ENCODE data around the gene LY6G5C. TPM values are rescaled to one million over a fixed set of nuclear protein-coding genes. Genes with fewer than 3 reads are reported as not detected.

LY6G5C gene
- total RNA-seq, 3 donors from 2014 or later: 0.33 to 1.9 (median 0.64) TPM

GRCh38 chr6:31727717-31728671 is 47.1 kb upstream of the LY6G5C start:
- Histone ChIP-seq H3K27me3 (no peaks in the 10 kb centered on the region), H3K27ac (peak overlapping the region; percentile 97 to 98), H3K4me1 (peaks cover 0 to 5% of the 10 kb centered on the region in 2 donors), H3K9me3 (no peaks in the 10 kb centered on the region), H3K4me3 (peak overlapping the region; percentile 82 to 92 (median 88)), H3K36me3 (peaks cover 6% of the 10 kb centered on the region)
- intact Hi-C loops (cut with DNase I; ENCODE audit: low total_unique reads): loop anchor here (5.0 kb wide), 1 partner anchor 104 kb away; no protein-coding TSS in a partner anchor
- no peak for DNase-seq (ENCODE audit: low spot score in 2 of 2)
- no peak for TF ChIP-seq POLR2AphosphoS5 (IDR thresholded peaks at IDR 0.05)

DNA sequence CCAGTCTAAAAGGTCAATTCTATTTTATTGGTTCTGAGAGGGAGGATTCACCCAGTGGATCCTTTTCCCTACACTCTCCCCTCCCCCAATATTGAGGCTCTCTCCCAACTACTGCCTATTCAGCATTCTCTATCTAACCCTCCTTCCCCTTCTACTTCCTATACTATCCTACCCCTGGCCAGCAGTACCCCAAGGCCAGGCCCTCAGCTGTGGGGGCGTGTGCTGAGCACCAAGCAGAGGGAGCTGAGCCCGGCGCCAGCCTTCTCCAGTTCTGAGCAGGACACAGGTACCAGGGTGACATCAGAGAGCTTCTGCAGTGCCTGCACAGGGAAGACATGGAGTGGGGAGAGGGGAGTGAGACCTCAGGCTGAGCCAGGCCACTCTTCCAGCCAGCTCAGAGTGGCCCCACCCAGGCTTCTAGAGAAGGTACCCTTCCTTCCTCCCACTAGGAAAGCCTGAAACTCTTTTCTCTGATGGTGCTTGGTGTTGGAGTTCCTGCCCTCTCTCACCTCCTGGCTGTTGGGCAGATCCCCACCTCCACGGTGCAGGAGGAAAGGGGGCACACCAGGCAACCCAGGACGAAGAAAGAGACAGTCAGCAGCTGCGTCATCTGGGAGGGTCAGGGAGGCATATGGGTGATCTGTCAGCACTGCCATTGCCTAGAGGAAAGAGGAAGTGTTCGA is 46.3 kb upstream of the LY6G5C start:
- peaks cover 0 to 5% of the 10 kb centered on the region in 2 donors for H3K4me1 ChIP-seq
- H3K27me3 ChIP-seq: no peaks in the 10 kb centered on the region
- TF ChIP-seq POLR2A (IDR thresholded peaks at IDR 0.05) (no peak), POLR2AphosphoS5 (IDR thresholded peaks at IDR 0.05) (no peak)
- TF ChIP-seq, protein P1, sequence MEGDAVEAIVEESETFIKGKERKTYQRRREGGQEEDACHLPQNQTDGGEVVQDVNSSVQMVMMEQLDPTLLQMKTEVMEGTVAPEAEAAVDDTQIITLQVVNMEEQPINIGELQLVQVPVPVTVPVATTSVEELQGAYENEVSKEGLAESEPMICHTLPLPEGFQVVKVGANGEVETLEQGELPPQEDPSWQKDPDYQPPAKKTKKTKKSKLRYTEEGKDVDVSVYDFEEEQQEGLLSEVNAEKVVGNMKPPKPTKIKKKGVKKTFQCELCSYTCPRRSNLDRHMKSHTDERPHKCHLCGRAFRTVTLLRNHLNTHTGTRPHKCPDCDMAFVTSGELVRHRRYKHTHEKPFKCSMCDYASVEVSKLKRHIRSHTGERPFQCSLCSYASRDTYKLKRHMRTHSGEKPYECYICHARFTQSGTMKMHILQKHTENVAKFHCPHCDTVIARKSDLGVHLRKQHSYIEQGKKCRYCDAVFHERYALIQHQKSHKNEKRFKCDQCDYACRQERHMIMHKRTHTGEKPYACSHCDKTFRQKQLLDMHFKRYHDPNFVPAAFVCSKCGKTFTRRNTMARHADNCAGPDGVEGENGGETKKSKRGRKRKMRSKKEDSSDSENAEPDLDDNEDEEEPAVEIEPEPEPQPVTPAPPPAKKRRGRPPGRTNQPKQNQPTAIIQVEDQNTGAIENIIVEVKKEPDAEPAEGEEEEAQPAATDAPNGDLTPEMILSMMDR (IDR thresholded peaks at IDR 0.05): no peak
- intact Hi-C loops (cut with DNase I; ENCODE audit: low total_unique reads): loop anchor here (5.0 kb wide), 1 partner anchor 105 kb away; no protein-coding TSS in a partner anchor
- H3K9me3 ChIP-seq: no peaks in the 10 kb centered on the region
- peaks cover 6% of the 10 kb centered on the region for H3K36me3 ChIP-seq
- no peak overlapping the region for H3K4me3 ChIP-seq
- H3K27ac ChIP-seq: peak overlapping the region; percentile 58 to 97
- DNase-seq (ENCODE audit: low spot score in 2 of 2): no peak

DNA sequence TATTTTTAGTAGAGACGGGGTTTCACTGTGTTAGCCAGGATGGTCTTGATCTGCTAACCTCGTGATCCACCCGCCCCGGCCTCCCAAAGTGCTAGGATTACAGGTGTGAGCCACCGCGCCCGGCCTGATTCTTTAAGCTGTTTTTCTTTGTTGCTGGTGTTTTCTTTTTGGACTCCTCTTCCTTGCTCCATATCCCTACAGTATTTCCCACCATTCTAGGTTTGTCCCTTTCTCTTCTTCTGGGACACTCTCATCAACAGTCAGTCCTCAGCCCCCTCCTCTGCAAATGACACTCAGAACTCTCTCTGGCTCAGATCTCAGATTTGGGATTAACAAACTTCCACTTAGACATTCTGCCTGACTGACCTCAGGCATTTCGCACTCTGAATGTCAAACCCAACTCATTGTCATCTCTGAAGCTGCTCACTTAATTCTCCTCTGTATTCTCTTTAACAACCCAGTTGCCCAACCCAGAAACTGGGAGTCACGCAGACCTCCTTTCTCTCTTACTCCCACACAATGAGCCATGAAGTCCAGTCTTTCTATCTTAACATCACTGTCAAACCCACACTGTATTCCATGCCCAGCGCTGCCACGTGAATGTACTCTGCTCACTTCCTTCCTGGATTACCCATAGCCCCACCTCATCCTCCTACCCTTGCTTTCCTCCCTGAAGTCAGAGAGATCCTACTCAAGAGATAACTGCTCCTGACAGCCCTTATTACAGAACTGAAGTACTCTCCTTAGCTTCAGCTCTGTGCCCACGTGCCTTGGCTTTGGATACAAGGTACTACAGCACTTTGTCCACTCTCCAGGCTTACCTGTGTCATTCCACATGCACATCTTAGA is 44.9 kb upstream of the LY6G5C start:
- Histone ChIP-seq H3K27ac (peak overlapping the region in 1 of 2 donors; percentile 12), H3K27me3 (no peaks in the 10 kb centered on the region), H3K4me3 (no peak overlapping the region), H3K4me1 (peaks cover 0 to 4% of the 10 kb centered on the region in 2 donors), H3K36me3 (peaks cover 6% of the 10 kb centered on the region), H3K9me3 (no peaks in the 10 kb centered on the region)
- intact Hi-C loops (cut with DNase I; ENCODE audit: low total_unique reads): loop anchor here (5.0 kb wide), 1 partner anchor 107 kb away; no protein-coding TSS in a partner anchor
- TF ChIP-seq POLR2A (IDR thresholded peaks at IDR 0.05) (no peak), POLR2AphosphoS5 (IDR thresholded peaks at IDR 0.05) (no peak)
- TF ChIP-seq, protein P1 (IDR thresholded peaks at IDR 0.05): no peak
- no peak for DNase-seq (ENCODE audit: low spot score in 2 of 2)

DNA sequence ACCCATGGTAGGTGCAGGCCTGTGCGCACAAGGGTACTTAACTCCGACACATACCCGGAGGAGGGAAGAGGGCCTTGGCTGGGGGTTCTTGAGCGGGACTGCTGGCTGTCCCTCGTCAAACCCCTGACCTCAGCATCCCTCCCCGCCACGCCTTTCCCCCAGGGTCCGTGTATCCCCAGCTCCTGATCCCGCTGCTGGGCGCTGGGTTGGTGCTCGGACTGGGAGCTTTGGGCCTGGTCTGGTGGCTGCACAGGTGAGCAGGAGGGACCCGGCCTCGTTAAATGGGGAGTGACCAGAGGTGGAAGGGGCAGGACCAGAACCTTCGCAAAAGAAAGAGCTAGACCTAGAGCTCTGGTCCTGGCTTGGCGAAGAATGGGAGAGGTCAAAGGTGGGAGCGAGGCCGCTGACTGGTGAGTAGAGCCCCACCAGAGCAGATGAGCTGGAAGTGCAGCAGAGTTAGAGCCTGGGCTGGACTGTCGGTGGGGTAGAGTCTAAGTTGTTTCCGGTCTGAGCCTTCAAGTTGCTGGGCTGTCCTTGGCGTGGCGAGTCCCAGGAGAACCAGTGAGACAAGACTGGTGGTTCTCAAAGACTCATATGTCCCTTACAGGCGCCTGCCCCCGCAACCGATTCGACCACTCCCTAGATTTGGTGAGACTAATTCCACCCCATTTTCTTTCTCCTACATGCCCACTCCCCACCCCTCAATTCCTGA is 43.3 kb upstream of the LY6G5C start:
- TF ChIP-seq, protein P1 (IDR thresholded peaks at IDR 0.05): no peak
- no peak for TF ChIP-seq POLR2AphosphoS5 (IDR thresholded peaks at IDR 0.05)
- TF ChIP-seq POLR2A (IDR thresholded peaks at IDR 0.05): no peak
- no peak overlapping the region for H3K4me3 ChIP-seq
- no peak overlapping the region for H3K27ac ChIP-seq
- peaks cover 6% of the 10 kb centered on the region for H3K36me3 ChIP-seq
- intact Hi-C loops (cut with DNase I; ENCODE audit: low total_unique reads): no loop called here
- H3K9me3 ChIP-seq: no peaks in the 10 kb centered on the region
- no peaks in the 10 kb centered on the region for H3K27me3 ChIP-seq
- H3K4me1 ChIP-seq: no peaks in the 10 kb centered on the region
- DNase-seq (ENCODE audit: low spot score in 2 of 2): no peak
